Breast epithelium (tissue), 4 donors: Measurements from ENCODE around the gene APIP. TPM values are rescaled to one million over a fixed set of nuclear protein-coding genes. Genes with fewer than 3 reads are reported as not detected.

Experiments used
- DNase-seq, 2 donors: peaks; one replicate each; pipeline ENCODE4 v3.0.0-alpha.2; 2019; ENCODE audit warnings: low spot score in 2 of 2
- H3K27ac ChIP-seq, 2 donors: fragments of 200-600 bp; sonication (generic) in 1 of 2; one replicate each; pipeline ENCODE4 v1.5.1; 2016 to 2019; ENCODE audit warnings: mild to moderate bottlenecking in 1 of 2
- H3K27me3 ChIP-seq, 2 donors: fragments of 200-600 bp; sonication (generic) in 1 of 2; one replicate each; pipeline versions ENCODE4 v1.5.1 to v1.6.0; 2017 to 2019; ENCODE audit warnings: control low read depth in 1 of 2, mild to moderate bottlenecking in 1 of 2
- H3K36me3 ChIP-seq: fragments of 200-600 bp; one replicate; pipeline ENCODE4 v1.5.1; 2019
- H3K4me1 ChIP-seq, 2 donors: fragments of 200-600 bp; sonication (generic); one replicate each; pipeline ENCODE4 v1.5.1; 2016 to 2019; ENCODE audit warnings: control low read depth in 1 of 2
- H3K4me3 ChIP-seq, 3 donors: fragments of 200-600 bp; sonication (generic); 1 replicate in 2 of 3; 2 replicates in 1 of 3; pipeline ENCODE4 v1.5.1; 2016 to 2019; ENCODE audit warnings: mild to moderate bottlenecking in 3 of 3, moderate library complexity in 2 of 3
- H3K9me3 ChIP-seq, 2 donors: fragments of 200-600 bp; sonication (generic) in 1 of 2; one replicate each; pipeline ENCODE4 v1.5.1; 2016 to 2019; ENCODE audit warnings: control low read depth in 1 of 2
- CTCF ChIP-seq, 3 donors: fragments of 450-650 bp; IDR thresholded peaks; one replicate each; pipeline ENCODE4 v1.5.1; 2016 to 2017; ENCODE audit warnings: antibody characterized with exemption in 3 of 3, mild to moderate bottlenecking in 3 of 3, moderate library complexity in 3 of 3
- POLR2A ChIP-seq: fragments of 450-650 bp; IDR thresholded peaks from one replicate; pipeline ENCODE4 v1.6.1; 2016; ENCODE audit warnings: antibody characterized with exemption, mild to moderate bottlenecking, moderate library complexity
- POLR2AphosphoS5 ChIP-seq, 3 donors: sonication (generic); formaldehyde crosslinking; IDR thresholded peaks; one replicate each; pipeline ENCODE4 v1.6.1; 2017; ENCODE audit warnings: antibody characterized with exemption in 3 of 3
- intact Hi-C: fragments of 100-400 bp; cut with DNase I; formaldehyde crosslinking; loops from one replicate; pipeline ENCODE4 v1.15.1; 2023; ENCODE audit warnings: low total_unique reads
- total RNA-seq, 3 donors: library from RNA; depleted of rRNA; stranded (reverse); fragments of >200 nt; gene quantifications; one replicate each; pipeline ENCODE4 v1.1.0, GENCODE V29; 2016

Gene APIP, protein sequence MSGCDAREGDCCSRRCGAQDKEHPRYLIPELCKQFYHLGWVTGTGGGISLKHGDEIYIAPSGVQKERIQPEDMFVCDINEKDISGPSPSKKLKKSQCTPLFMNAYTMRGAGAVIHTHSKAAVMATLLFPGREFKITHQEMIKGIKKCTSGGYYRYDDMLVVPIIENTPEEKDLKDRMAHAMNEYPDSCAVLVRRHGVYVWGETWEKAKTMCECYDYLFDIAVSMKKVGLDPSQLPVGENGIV
- 10 to 100 TPM; 27.7 to 46.4 (median 29.8) TPM for total RNA-seq

GRCh38 chr11:34916015-34916842, at the start of gene APIP, which contains the start of gene PDHX:
Gene APIP, minus strand, starts transcription at chr11:34916379. Its CDS starts 95 bp downstream, at chr11:34916284.
Gene PDHX, plus strand, starts transcription at chr11:34916618. Its CDS starts 38 bp downstream, at chr11:34916656.
- Histone ChIP-seq H3K4me3 (peak within 1 kb of the TSS; percentile 81 to 86 (median 82)), H3K27ac (peak within 1 kb of the TSS; percentile 94 to 97), H3K4me1 (peaks cover 0 to 8% of the 10 kb centered on the region in 2 donors), H3K27me3 (no peaks in the 10 kb centered on the region), H3K9me3 (no peaks in the 10 kb centered on the region), H3K36me3 (no peaks in the 10 kb centered on the region)
- TF ChIP-seq POLR2A: peak; percentile 95
- peak; percentile 70 to 94 (median 85) for TF ChIP-seq POLR2AphosphoS5 (IDR thresholded peaks at IDR 0.05)
- no peak for TF ChIP-seq CTCF (IDR thresholded peaks at IDR 0.05)
- DNase-seq: peak; percentile 99 to 100
- intact Hi-C loops: no loop called here

DNA sequence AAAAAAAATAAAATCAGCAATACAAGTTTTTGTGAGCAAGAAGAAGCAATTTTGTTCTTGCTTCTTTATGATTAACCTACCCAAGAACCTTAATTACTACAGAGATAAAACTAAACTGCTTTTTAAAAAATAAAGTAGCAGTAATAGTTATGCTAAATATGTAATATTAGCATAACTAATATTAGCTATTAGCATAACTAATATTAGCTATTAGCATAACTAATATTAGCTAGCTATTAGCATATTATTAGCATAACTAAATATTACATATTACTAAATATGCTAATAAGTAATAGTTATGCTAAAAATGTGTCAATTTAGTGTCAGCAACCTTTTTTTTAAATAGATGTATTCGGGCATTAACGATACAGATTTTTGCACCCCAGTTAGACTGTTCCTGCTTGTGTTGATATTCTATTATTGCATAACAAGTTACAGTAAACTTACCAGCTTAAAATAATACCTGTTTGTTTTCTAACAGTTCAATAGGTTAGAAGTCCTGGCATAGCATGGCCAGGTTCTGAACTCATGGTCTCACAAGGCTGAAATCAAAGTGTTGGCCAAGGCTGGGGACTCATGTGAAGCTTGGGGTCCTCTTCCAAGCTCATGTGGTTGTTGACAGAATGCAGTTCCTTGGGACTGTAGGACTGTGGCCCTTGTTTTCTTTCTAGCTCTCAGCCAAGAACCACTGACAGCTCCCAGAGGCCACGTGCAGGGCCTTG, 48.6 kb upstream of the APIP start:
- no peaks in the 10 kb centered on the region for H3K27me3 ChIP-seq
- intact Hi-C loops: loop anchor here (10.0 kb wide), 1 partner anchor 500 kb away; no protein-coding TSS in a partner anchor
- H3K27ac ChIP-seq: no peak overlapping the region
- no peaks in the 10 kb centered on the region for H3K4me1 ChIP-seq
- no peaks in the 10 kb centered on the region for H3K36me3 ChIP-seq
- TF ChIP-seq CTCF (IDR thresholded peaks at IDR 0.05): no peak
- no peak for TF ChIP-seq POLR2AphosphoS5 (IDR thresholded peaks at IDR 0.05)
- TF ChIP-seq POLR2A: no peak
- H3K9me3 ChIP-seq: no peaks in the 10 kb centered on the region
- DNase-seq: no peak
- no peak overlapping the region for H3K4me3 ChIP-seq

DNA sequence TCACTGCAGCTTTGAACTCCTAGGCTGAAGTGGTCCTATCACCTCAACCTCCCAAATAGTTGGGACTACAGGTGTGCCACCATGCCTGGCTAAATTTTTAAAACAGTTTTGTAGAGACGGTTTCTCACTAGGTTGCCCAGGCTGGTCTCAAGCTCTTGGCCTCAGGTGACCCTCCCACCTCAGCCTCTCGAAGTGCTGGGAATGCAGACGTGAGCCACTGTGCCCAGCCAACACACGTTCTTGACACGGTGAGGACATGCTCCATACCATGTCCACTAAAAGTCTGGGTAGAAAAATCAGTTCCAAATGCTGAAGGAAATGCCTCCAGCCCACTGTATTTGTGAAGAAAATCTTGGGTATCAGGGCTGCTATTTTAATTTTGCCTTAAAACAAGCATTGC, 47.2 kb upstream of the APIP start:
- no peaks in the 10 kb centered on the region for H3K4me1 ChIP-seq
- H3K9me3 ChIP-seq: no peaks in the 10 kb centered on the region
- no peak overlapping the region for H3K4me3 ChIP-seq
- intact Hi-C loops: loop anchor here (10.0 kb wide), 1 partner anchor 499 kb away; no protein-coding TSS in a partner anchor
- H3K27me3 ChIP-seq: no peaks in the 10 kb centered on the region
- no peaks in the 10 kb centered on the region for H3K36me3 ChIP-seq
- no peak for DNase-seq
- TF ChIP-seq POLR2A: no peak
- no peak for TF ChIP-seq POLR2AphosphoS5 (IDR thresholded peaks at IDR 0.05)
- no peak for TF ChIP-seq CTCF (IDR thresholded peaks at IDR 0.05)
- H3K27ac ChIP-seq: no peak overlapping the region

DNA sequence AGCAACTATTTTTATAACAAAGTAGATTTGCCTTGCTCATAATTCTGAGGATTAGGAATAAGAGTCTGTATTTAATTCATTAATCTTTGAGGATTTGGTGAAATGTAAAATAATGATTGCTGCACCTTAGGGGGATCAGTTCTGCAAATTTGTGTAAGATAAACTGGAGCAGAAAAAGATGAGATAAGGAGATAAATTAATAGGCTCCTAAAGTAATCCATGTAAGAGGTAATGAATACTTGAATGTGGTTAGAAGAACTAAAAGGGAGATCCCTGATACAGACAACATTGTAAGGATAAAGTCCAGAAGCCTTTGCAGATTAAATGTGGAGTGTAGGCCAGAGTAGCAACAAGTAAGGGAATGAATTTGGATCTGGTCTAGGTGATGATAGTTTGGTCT, 45.9 kb upstream of the APIP start:
- no peak overlapping the region for H3K4me3 ChIP-seq
- H3K27me3 ChIP-seq: no peaks in the 10 kb centered on the region
- no peaks in the 10 kb centered on the region for H3K36me3 ChIP-seq
- DNase-seq: no peak
- intact Hi-C loops: loop anchor here (10.0 kb wide), 1 partner anchor 497 kb away; no protein-coding TSS in a partner anchor
- no peaks in the 10 kb centered on the region for H3K9me3 ChIP-seq
- H3K4me1 ChIP-seq: no peaks in the 10 kb centered on the region
- TF ChIP-seq POLR2A (no peak), CTCF (IDR thresholded peaks at IDR 0.05) (no peak), POLR2AphosphoS5 (IDR thresholded peaks at IDR 0.05) (no peak)
- no peak overlapping the region for H3K27ac ChIP-seq
